Ovary (tissue), 9 donors: ENCODE results near the gene SLU7. TPM values are rescaled to one million over a fixed set of nuclear protein-coding genes. Genes with fewer than 3 reads are reported as not detected.

ENCODE experiments used
- DNase-seq, 5 donors: peaks; one replicate each; pipeline ENCODE4 v3.0.0-alpha.2; 2019 to 2020
- H3K27ac ChIP-seq, 2 donors: fragments of 200-600 bp; one replicate each; pipeline versions ENCODE4 v1.5.1 to v1.8.0; 2019 to 2022
- H3K27me3 ChIP-seq: fragments of 200-600 bp; one replicate; pipeline ENCODE4 v1.8.0; 2022
- H3K36me3 ChIP-seq: fragments of 200-600 bp; sonication (generic); one replicate; pipeline ENCODE4 v1.5.1; 2019
- H3K4me1 ChIP-seq: one replicate; pipeline ENCODE4 v1.8.1; 2013; ENCODE audit warnings: mild to moderate bottlenecking, moderate library complexity; ENCODE audit not compliant: insufficient read depth
- H3K4me3 ChIP-seq: fragments of 200-600 bp; sonication (generic); one replicate; pipeline ENCODE4 v1.5.1; 2017
- H3K9me3 ChIP-seq, 2 donors: fragments of 200-600 bp in 1 of 2; sonication (generic) in 1 of 2; one replicate each; pipeline versions ENCODE4 v1.5.1 to v1.8.1; 2013 to 2019; ENCODE audit warnings: mild to moderate bottlenecking in 1 of 2, moderate library complexity in 1 of 2
- CTCF ChIP-seq, 3 donors: fragments of 450-650 bp in 2 of 3; fragments of 200-600 bp in 1 of 3; IDR thresholded peaks; one replicate each; pipeline versions ENCODE4 v1.5.1 to v1.8.0; 2016 to 2022; ENCODE audit warnings: antibody characterized with exemption in 3 of 3, mild to moderate bottlenecking in 1 of 3
- EP300 ChIP-seq: sonication (generic); formaldehyde crosslinking; IDR thresholded peaks from one replicate; pipeline ENCODE4 v1.6.1; 2017; ENCODE audit warnings: antibody characterized with exemption
- POLR2A ChIP-seq: fragments of 450-650 bp; IDR thresholded peaks from one replicate; pipeline ENCODE4 v1.6.1; 2017; ENCODE audit warnings: antibody characterized with exemption, mild to moderate bottlenecking, moderate library complexity
- WGBS, 3 donors: extraction: QIAGEN DNeasy Blood & Tissue Kit in 1 of 3; methylation state at CpG; one replicate each; pipeline versions ENCODE4 v1.1.5 to v1.1.7; 2013 to 2017; 5-methylcytosine and 5-hydroxymethylcytosine counted together
- intact Hi-C, 4 donors: fragments of 100-400 bp; cut with DNase I; formaldehyde crosslinking; loops; one replicate each; pipeline versions ENCODE4 v1.11.0 to v1.15.1; 2022 to 2023
- polyA plus RNA-seq, 2 donors: library from polyadenylated mRNA; stranded (reverse); fragments of 200-250 nt in 1 of 2; fragments of 350-450 nt in 1 of 2; fragmentation: Illumina TruSeq in 1 of 2; extraction: RNeasy Lipid Tissue Mini Kit (QIAGEN cat#74804) in 1 of 2; gene quantifications; one replicate each; pipeline ENCODE4 v1.2.3, GENCODE V29; 2013 to 2014
- total RNA-seq, 7 donors: library from RNA; depleted of rRNA in 2 of 7; stranded (reverse); fragments of >200 nt in 2 of 7; fragmentation: NEBNext Ultra II Directional in 3 of 7; extraction: Animal tissue kit (Norgen Biotek cat#: 25700) in 3 of 7; gene quantifications; one replicate each; pipeline versions ENCODE4 v1.1.0 to v1.2.4, GENCODE V29; 2016 to 2023
- donor health status: DM: no; HTN: no; CAD: no; lungs with moderate emphysema.
- donor health status: DM: no; HTN: no; CAD: no.
- donor health status: Bipolar disorder and iron deficiency.
- donor health status: DM: yes; HTN: yes; CAD: no.
- donor health status: DM: no; HTN: no; CAD: no.
- donor health status: DM: yes; HTN: yes; CAD: no.

SLU7 gene
- total and polyA plus RNA-seq, 9 donors: 25.8 to 53.7 (median 32.5) TPM

DNA sequence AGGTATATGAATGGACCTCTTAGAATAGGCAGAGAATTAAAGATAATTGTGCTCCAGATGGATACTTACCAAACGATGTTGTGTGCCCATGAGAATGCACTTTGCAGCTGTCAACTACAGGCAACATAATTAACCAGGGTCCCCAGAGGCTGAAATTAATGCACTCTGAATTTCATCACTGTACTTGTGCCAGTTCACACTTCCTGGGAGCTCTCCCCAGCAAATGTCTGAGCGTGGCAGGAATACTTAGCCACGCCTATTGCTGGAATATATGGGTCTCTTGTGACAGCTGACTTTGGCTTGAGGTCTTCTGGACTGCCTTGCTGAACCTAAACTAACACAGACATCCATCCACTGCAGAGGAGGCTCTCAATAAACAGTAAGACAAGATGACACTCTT, 36.5 kb downstream of the SLU7 start:
- no peak for TF ChIP-seq POLR2A
- no peak for TF ChIP-seq EP300
- no peak for TF ChIP-seq CTCF (IDR thresholded peaks at IDR 0.05)
- intact Hi-C loops: no loop called here
- H3K4me1 ChIP-seq: no peaks in the 10 kb centered on the region
- no peak overlapping the region for H3K4me3 ChIP-seq
- H3K27ac ChIP-seq: no peak overlapping the region
- DNase-seq: no peak
- 66 to 71% (median 69%) methylated on average over 3 of the region's 3 CpGs for WGBS, 3 donors
- no peaks in the 10 kb centered on the region for H3K27me3 ChIP-seq
- no peaks in the 10 kb centered on the region for H3K36me3 ChIP-seq
- no peaks in the 10 kb centered on the region for H3K9me3 ChIP-seq

- 71 to 79% (median 72%) methylated on average over 2 of the region's 2 CpGs for WGBS, 3 donors
- Histone ChIP-seq H3K27me3 (no peaks in the 10 kb centered on the region), H3K27ac (no peak overlapping the region), H3K36me3 (no peaks in the 10 kb centered on the region), H3K4me3 (no peak overlapping the region), H3K9me3 (no peaks in the 10 kb centered on the region), H3K4me1 (no peaks in the 10 kb centered on the region)
- no peak for DNase-seq
- TF ChIP-seq EP300 (no peak), CTCF (IDR thresholded peaks at IDR 0.05) (no peak), POLR2A (no peak)
- intact Hi-C loops: no loop called here
Measured at GRCh38 chr5:160380041-160380440, 38.8 kb downstream of the SLU7 start.

DNA sequence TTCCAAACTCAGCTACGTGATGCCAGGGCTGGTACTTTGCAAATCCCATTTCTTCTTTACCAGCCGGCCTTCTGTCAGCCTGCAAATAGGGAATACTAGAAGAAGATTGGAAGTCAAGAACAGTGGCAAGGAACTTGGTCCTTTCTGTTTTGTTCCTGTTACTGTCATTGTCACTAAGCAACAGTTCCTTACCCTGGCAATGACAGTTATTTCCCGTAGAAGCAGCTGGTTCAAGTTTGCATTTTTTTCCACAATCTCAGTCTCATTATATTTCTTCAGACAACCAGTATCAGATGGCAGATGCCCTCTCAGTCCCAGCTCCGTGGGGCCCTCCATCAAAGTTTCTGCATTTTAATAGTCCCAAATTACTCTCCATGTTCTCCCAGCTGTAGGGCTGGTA, 39.4 kb downstream of the SLU7 start:
- no peaks in the 10 kb centered on the region for H3K9me3 ChIP-seq

DNA sequence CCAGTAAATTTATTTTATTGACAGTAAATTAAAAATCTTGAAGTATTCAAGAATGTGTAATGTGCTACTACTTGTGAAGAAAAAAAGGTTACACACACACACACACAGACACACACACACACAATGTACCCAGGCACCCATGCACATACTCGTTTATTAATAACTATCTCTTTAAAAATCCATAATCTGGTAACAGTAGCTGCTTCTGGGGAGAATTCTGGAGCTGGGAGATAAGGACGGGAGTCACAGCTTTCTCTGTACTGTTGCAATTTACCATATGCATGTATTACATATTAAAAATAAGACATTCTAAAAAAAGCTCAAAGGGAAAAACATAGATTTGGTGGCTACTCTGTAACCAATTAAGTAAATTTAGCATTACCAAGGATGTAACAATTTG, 40.6 kb downstream of the SLU7 start:
- Histone ChIP-seq H3K9me3 (no peaks in the 10 kb centered on the region), H3K27ac (no peak overlapping the region), H3K27me3 (no peaks in the 10 kb centered on the region), H3K4me1 (no peaks in the 10 kb centered on the region), H3K4me3 (no peak overlapping the region), H3K36me3 (no peaks in the 10 kb centered on the region)
- TF ChIP-seq CTCF (IDR thresholded peaks at IDR 0.05): no peak
- no peak for TF ChIP-seq POLR2A
- no peak for TF ChIP-seq EP300
- intact Hi-C loops: no loop called here
- no peak for DNase-seq
- 27 to 50% (median 35%) methylated on average over 2 of the region's 2 CpGs for WGBS, 3 donors

More for the DNA sequence above, 39.4 kb downstream of the SLU7 start:
- WGBS, 3 donors: 57 to 66% (median 64%) methylated on average over 4 of the region's 4 CpGs
- Histone ChIP-seq H3K4me3 (no peak overlapping the region), H3K27ac (no peak overlapping the region), H3K4me1 (no peaks in the 10 kb centered on the region), H3K27me3 (no peaks in the 10 kb centered on the region), H3K36me3 (no peaks in the 10 kb centered on the region)
- intact Hi-C loops: no loop called here
- TF ChIP-seq CTCF (IDR thresholded peaks at IDR 0.05): no peak
- TF ChIP-seq EP300: no peak
- no peak for TF ChIP-seq POLR2A
- DNase-seq: no peak

GRCh38 chr5:160377651-160378050, 41.2 kb downstream of the SLU7 start:
- no peaks in the 10 kb centered on the region for H3K27me3 ChIP-seq
- TF ChIP-seq EP300 (no peak), CTCF (IDR thresholded peaks at IDR 0.05) (no peak), POLR2A (no peak)
- no peaks in the 10 kb centered on the region for H3K9me3 ChIP-seq
- H3K27ac ChIP-seq: no peak overlapping the region
- WGBS, 3 donors: 81 to 85% (median 84%) methylated on average over 5 of the region's 5 CpGs
- no peak overlapping the region for H3K4me3 ChIP-seq
- intact Hi-C loops: no loop called here
- DNase-seq: no peak
- no peaks in the 10 kb centered on the region for H3K4me1 ChIP-seq
- no peaks in the 10 kb centered on the region for H3K36me3 ChIP-seq
